Karpas-422 (cell line): ENCODE data around the gene VWA5B2. TPM values are rescaled to one million over a fixed set of nuclear protein-coding genes. Genes with fewer than 3 reads are reported as not detected.

Experiments
- DNase-seq: peaks from one replicate; pipeline ENCODE4 v3.0.0-alpha.2; 2015
- H2AFZ ChIP-seq: fragments of 200-600 bp; sonication (generic); 2 replicates; pipeline ENCODE4 v1.6.1; 2014; ENCODE audit warnings: antibody characterized with exemption, low read length, mixed read lengths
- H3K27ac ChIP-seq: fragments of 200-600 bp; sonication (generic); 2 replicates; pipeline ENCODE4 v1.5.1; 2014; ENCODE audit warnings: mild to moderate bottlenecking, low read length, moderate library complexity
- H3K27me3 ChIP-seq: fragments of 200-600 bp; sonication (generic); 2 replicates; pipeline ENCODE4 v1.6.1; 2014; ENCODE audit warnings: low read length, mixed read lengths
- H3K36me3 ChIP-seq: fragments of 200-600 bp; sonication (generic); 2 replicates; pipeline ENCODE4 v1.6.1; 2014; ENCODE audit warnings: low read length, mixed read lengths; ENCODE audit not compliant: insufficient read depth
- H3K4me1 ChIP-seq: fragments of 200-600 bp; sonication (generic); 2 replicates; pipeline ENCODE4 v1.6.1; 2014; ENCODE audit warnings: mild to moderate bottlenecking, low read length, mixed read lengths
- H3K4me2 ChIP-seq: fragments of 200-600 bp; sonication (generic); 2 replicates; pipeline ENCODE4 v1.6.1; 2014; ENCODE audit warnings: low read length, low read depth, mild to moderate bottlenecking; ENCODE audit not compliant: poor library complexity, severe bottlenecking
- H3K4me3 ChIP-seq: fragments of 200-600 bp; sonication (generic); 2 replicates; pipeline ENCODE4 v1.5.1; 2014; ENCODE audit warnings: mild to moderate bottlenecking, antibody characterized with exemption, low read length, mixed read lengths
- H3K79me2 ChIP-seq: fragments of 200-600 bp; sonication (generic); 2 replicates; pipeline ENCODE4 v1.6.1; 2014; ENCODE audit warnings: mild to moderate bottlenecking, low read length, mixed read lengths
- H3K9ac ChIP-seq: fragments of 200-600 bp; sonication (generic); 2 replicates; pipeline ENCODE4 v1.6.0; 2014; ENCODE audit warnings: low read length
- H3K9me2 ChIP-seq: fragments of 200-600 bp; sonication (generic), shearing (Covaris generic); replicated peaks from 2 replicates; pipeline ENCODE4 v1.6.0; 2014; ENCODE audit warnings: mild to moderate bottlenecking, low read length, moderate library complexity; ENCODE audit not compliant: insufficient read depth
- H3K9me3 ChIP-seq: fragments of 300-700, 200-600 bp; sonication (generic); 2 replicates; pipeline ENCODE4 v1.6.1; 2014; ENCODE audit warnings: low read length, mixed read lengths
- H4K20me1 ChIP-seq: fragments of 200-600 bp; sonication (generic); 2 replicates; pipeline ENCODE4 v1.6.1; 2014; ENCODE audit warnings: mild to moderate bottlenecking, antibody characterized with exemption, low read length, low read depth; ENCODE audit not compliant: insufficient read depth
- total RNA-seq: library from RNA; depleted of rRNA; stranded (reverse); fragments of >200 nt; shearing (Covaris generic); gene quantifications from 2 replicates; pipeline ENCODE4 v1.2.3, GENCODE V29; 2014; ENCODE audit warnings: low replicate concordance

Gene VWA5B2
- total RNA-seq, 1 experiment from 2014 or later, result not detected

- peak overlapping the region; percentile 71; the same call in 1 of the 2 replicates for H2AFZ ChIP-seq
- H3K36me3 ChIP-seq, result no peaks in the 10 kb centered on the region
- H3K9ac ChIP-seq, result peak overlapping the region; percentile 93
- no peaks in the 10 kb centered on the region for H3K27me3 ChIP-seq
- no peaks in the 10 kb centered on the region for H3K9me3 ChIP-seq
- H4K20me1 ChIP-seq, result no peaks in the 10 kb centered on the region
- H3K4me3 ChIP-seq, result peak overlapping the region; percentile 80
- H3K79me2 ChIP-seq, result peaks cover 61% of the 10 kb centered on the region
- peak; percentile 99 for DNase-seq
- H3K4me1 ChIP-seq, result peaks cover 17% of the 10 kb centered on the region
- H3K9me2 ChIP-seq, result no peaks in the 10 kb centered on the region
- peak overlapping the region; percentile 100 for H3K4me2 ChIP-seq
- H3K27ac ChIP-seq, result peak overlapping the region; percentile 87
Observed at GRCh38 chr3:184250167-184250828, 20.9 kb downstream of the VWA5B2 start.

GRCh38 chr3:184255291-184256039 is 26.1 kb downstream of the VWA5B2 start:
- Histone ChIP-seq H3K9ac (no peak overlapping the region), H3K9me2 (no peaks in the 10 kb centered on the region), H3K27ac (no peak overlapping the region), H4K20me1 (peaks cover 3% of the 10 kb centered on the region; the same call in 1 of the 2 replicates), H3K27me3 (no peaks in the 10 kb centered on the region), H3K9me3 (no peaks in the 10 kb centered on the region), H3K79me2 (peaks cover 46% of the 10 kb centered on the region), H3K4me1 (peaks cover 10% of the 10 kb centered on the region), H2AFZ (no peak overlapping the region), H3K36me3 (no peaks in the 10 kb centered on the region), H3K4me2 (no peak overlapping the region), H3K4me3 (no peak overlapping the region)
- DNase-seq, result no peak

DNA sequence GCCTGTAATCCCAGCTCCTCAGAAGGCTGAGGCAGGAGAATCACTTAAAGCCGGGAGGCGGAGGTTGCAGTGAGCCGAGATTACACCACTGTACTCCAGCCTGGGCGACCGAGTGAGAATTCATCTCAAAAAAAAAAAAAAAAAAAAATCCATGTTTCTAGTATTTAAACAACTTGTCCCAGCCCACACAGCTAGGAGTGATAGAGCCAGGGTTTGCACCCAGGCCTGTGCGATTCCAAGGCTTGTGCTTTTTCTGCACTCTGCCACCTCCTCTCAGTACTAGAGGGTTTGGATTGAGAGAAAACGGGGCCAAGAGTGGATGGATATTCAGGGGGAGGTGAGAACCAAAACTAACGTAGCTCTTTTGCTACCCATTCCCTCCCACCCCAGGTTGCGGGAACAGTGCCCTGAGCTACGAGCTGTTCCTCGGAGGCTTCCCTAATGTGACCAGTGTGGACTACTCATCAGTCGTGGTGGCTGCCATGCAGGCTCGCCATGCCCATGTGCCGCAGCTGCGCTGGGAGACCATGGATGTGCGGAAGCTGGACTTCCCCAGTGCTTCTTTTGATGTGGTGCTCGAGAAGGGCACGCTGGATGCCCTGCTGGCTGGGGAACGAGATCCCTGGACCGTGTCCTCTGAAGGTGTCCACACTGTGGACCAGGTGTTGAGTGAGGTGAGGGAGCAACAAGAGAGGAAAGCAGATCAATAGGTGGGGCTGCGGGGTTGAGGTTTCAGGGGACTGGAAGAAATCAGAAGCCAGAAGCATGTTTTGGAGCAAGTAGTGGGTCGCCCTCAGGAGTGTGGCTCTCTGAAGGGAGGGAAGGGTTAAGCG is 27.9 kb downstream of the VWA5B2 start:
- no peaks in the 10 kb centered on the region for H3K9me2 ChIP-seq
- peaks cover 3% of the 10 kb centered on the region; the same call in 1 of the 2 replicates for H4K20me1 ChIP-seq
- no peak overlapping the region for H2AFZ ChIP-seq
- H3K9ac ChIP-seq, result no peak overlapping the region
- no peak overlapping the region for H3K4me3 ChIP-seq
- no peak overlapping the region for H3K4me2 ChIP-seq
- no peak for DNase-seq
- H3K27ac ChIP-seq, result no peak overlapping the region
- no peaks in the 10 kb centered on the region for H3K9me3 ChIP-seq
- H3K4me1 ChIP-seq, result peaks cover 18% of the 10 kb centered on the region
- no peaks in the 10 kb centered on the region for H3K36me3 ChIP-seq
- peaks cover 32% of the 10 kb centered on the region for H3K79me2 ChIP-seq
- no peaks in the 10 kb centered on the region for H3K27me3 ChIP-seq

DNA sequence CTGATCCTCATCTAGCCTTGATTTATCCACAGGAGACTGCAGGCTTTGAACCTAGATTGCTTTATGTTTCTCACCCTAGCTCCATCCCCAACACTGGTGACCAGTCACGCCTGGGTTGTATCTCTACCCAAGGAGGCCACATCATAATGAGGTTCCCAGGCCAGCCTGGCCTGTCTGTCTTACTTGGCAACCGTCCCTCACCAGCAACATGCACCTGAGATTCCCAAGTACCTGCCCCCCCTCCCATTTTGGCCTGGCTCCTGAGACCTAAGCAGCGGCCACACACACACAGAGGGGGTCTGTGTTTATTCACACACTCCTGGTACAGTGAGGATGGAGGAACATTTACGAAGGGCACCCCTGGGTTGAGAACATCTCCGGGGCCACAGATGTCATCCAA is 29.5 kb downstream of the VWA5B2 start:
- H2AFZ ChIP-seq, result no peak overlapping the region
- no peaks in the 10 kb centered on the region for H3K9me3 ChIP-seq
- H3K27ac ChIP-seq, result no peak overlapping the region
- DNase-seq, result no peak
- H3K4me3 ChIP-seq, result no peak overlapping the region
- H3K9ac ChIP-seq, result no peak overlapping the region
- no peaks in the 10 kb centered on the region for H3K27me3 ChIP-seq
- peaks cover 23% of the 10 kb centered on the region for H3K79me2 ChIP-seq
- H3K4me1 ChIP-seq, result peaks cover 18% of the 10 kb centered on the region
- no peaks in the 10 kb centered on the region for H3K36me3 ChIP-seq
- no peaks in the 10 kb centered on the region for H3K9me2 ChIP-seq
- H3K4me2 ChIP-seq, result no peak overlapping the region
- peaks cover 3% of the 10 kb centered on the region; the same call in 1 of the 2 replicates for H4K20me1 ChIP-seq

DNA sequence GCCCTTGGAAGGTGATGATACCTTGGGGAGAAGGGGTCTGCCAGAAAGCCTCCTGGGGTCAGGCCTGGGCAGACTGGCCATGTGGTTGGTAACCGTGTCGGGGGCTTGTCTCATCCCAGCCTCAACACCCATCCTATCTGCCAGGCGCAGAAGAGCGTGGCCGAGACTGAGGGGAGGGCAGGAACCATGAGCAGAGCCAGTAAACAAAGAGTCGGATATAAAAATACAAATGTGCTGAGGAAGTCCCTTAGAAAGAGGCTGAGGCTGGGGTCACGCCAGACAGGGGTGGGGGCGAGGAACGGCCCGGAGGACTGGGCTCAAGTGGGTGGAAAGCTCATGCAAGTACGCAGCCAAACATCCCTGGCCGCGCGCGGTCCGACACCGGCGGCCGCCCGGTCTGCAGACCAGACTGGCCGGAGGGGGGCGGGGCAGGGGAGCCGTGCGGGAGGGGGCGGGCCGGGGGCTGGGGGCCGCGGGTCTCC is 30.1 kb downstream of the VWA5B2 start:
- Histone ChIP-seq H3K4me1 (peaks cover 18% of the 10 kb centered on the region), H3K9ac (no peak overlapping the region), H3K36me3 (no peaks in the 10 kb centered on the region), H3K9me2 (no peaks in the 10 kb centered on the region), H3K4me3 (no peak overlapping the region), H3K9me3 (no peaks in the 10 kb centered on the region), H4K20me1 (peaks cover 3% of the 10 kb centered on the region; the same call in 1 of the 2 replicates), H3K79me2 (peaks cover 20% of the 10 kb centered on the region), H3K27me3 (no peaks in the 10 kb centered on the region), H2AFZ (no peak overlapping the region), H3K4me2 (no peak overlapping the region), H3K27ac (no peak overlapping the region)
- no peak for DNase-seq

DNA sequence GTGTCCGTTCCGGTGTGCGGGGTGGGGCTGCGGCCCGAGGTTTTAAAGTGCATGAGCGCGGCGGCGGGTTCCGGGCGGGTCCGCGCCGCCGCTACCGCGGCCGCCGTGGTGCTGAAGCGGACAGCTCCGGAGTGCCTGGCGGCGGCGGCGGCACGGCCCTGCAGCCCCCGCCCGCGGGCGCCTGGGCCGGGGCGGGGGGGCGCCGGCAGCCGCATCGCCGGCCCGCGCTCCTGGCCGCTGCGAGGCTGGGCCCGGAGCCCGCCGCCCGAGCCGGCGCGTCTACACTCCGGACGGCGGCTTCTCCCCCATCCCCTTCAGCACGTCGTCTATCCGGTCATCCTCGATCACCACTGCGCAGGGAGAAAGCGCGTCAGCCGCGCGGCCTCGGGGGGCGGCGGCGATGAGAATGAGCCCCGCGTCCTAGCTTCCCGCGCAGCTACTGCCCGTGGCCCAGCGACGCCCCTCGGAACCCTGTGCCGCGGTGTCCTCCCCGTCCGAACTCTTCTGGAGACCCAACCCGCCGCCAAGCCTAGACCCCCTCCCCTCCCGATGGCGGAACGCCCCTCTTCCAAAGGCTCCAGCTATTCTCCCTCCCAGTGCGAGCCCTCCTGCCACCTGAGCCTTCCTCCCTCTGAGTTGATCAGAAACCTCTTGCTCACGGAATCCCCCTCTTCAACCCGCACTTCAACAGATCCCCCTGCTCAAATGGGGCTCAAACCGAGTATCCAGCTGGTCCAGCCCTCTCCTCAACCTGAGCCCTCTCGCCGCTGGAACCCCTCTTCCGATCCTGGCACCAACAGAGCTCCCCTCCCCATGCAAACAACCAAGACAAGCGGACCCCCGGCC is 30.7 kb downstream of the VWA5B2 start:
- Histone ChIP-seq H3K36me3 (no peaks in the 10 kb centered on the region), H3K4me1 (peaks cover 18% of the 10 kb centered on the region), H4K20me1 (peaks cover 3% of the 10 kb centered on the region; the same call in 1 of the 2 replicates), H3K9ac (peak overlapping the region; percentile 86), H3K4me3 (peak overlapping the region; percentile 87), H3K9me3 (no peaks in the 10 kb centered on the region), H3K27me3 (no peaks in the 10 kb centered on the region), H2AFZ (no peak overlapping the region), H3K79me2 (peaks cover 13% of the 10 kb centered on the region), H3K27ac (no peak overlapping the region), H3K4me2 (peak overlapping the region; percentile 92), H3K9me2 (no peaks in the 10 kb centered on the region)
- DNase-seq, result no peak

GRCh38 chr3:184260724-184261269 is 31.4 kb downstream of the VWA5B2 start:
- Histone ChIP-seq H3K27ac (no peak overlapping the region; the same call in 1 of the 2 replicates), H3K79me2 (peaks cover 6% of the 10 kb centered on the region), H3K9me3 (no peaks in the 10 kb centered on the region), H3K36me3 (no peaks in the 10 kb centered on the region), H4K20me1 (peaks cover 3% of the 10 kb centered on the region; the same call in 1 of the 2 replicates), H3K9me2 (no peaks in the 10 kb centered on the region), H3K4me3 (peak overlapping the region; percentile 87), H3K4me2 (peak overlapping the region; percentile 92), H3K4me1 (peaks cover 18% of the 10 kb centered on the region), H3K27me3 (no peaks in the 10 kb centered on the region), H3K9ac (peak overlapping the region; percentile 86), H2AFZ (peak overlapping the region; percentile 88; the same call in 1 of the 2 replicates)
- no peak for DNase-seq
